ENCODE data around the gene CDY2B.
"Not testable (repeated sequence)": the region's sequence is repeated elsewhere in the genome, so short reads cannot be mapped to it uniquely, and the experiment has no call there.

The CDY2B gene, protein sequence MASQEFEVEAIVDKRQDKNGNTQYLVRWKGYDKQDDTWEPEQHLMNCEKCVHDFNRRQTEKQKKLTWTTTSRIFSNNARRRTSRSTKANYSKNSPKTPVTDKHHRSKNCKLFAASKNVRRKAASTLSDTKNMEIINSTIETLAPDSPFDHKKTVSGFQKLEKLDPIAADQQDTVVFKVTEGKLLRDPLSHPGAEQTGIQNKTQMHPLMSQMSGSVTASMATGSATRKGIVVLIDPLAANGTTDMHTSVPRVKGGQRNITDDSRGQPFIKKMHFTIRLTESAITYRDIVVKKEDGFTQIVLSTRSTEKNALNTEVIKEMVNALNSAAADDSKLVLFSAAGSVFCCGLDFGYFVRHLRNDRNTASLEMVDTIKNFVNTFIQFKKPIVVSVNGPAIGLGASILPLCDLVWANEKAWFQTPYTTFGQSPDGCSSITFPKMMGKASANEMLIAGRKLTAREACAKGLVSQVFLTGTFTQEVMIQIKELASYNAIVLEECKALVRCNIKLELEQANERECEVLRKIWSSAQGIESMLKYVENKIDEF

DNA sequence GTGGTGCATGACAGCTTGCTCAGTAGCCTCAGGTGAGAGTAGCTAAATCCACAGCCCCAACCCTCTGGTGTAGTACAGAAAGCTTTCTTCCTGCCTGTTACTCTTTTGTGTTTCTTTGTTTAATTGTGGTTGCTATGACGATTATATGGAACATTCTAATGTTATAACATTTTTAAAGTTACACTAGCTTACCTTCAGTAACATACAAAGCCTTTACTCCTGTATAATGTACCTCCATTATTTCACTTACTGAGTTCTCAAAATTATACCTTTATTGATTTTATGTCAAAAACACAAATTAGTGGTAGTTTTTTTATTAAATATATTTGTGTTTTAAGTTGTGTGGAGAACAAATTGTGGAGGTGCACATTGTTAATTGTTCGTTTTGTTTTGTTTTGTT, at the start of gene CDY2B:
Gene CDY2B, minus strand, starts transcription at position 101 of the 400 bp plus-strand sequence. CDS start 328 bp downstream, outside the sequence.
- DNase-seq (ENCODE audit: low spot score): not testable (repeated sequence)

DNA sequence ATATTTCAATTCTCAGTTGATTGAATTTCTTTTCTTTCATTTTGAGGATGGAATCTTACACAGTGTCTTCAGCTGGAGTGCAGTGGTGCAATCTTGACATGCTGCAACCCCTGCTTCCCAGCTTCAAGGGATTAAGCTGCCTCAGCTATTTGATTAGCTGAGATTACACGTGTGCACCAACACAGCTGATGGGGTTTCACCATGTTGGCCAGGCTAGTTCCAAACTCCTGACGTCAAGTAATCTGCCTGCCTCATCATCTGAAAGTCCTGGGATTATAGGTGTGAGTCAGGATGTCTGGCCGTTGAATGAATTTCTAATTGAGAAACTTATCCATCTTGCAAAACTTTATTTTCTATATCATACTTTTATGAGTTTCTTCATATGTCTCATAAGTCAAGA, 28.0 kb upstream of the CDY2B start:
- not testable (repeated sequence) for DNase-seq (ENCODE audit: low spot score)

DNA sequence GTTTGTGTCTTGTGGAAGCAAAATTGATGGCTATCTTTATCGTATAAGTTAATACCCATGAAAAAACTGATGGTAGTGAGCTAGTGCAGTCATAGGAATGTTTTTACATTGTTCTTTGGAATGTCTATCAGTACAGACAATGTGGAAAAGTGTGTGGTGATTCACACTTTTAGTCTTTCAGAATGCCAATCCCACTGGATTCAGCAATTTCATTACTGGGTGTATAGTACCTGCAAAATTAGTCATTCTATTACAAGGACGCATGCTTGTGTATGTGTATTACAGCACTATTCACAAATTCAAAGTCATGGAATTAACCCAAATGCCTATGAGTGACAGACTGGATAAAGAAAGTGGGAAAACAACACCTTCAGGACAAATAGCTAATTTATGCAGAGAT, 27.3 kb upstream of the CDY2B start:
- DNase-seq (ENCODE audit: low spot score): not testable (repeated sequence)

DNA sequence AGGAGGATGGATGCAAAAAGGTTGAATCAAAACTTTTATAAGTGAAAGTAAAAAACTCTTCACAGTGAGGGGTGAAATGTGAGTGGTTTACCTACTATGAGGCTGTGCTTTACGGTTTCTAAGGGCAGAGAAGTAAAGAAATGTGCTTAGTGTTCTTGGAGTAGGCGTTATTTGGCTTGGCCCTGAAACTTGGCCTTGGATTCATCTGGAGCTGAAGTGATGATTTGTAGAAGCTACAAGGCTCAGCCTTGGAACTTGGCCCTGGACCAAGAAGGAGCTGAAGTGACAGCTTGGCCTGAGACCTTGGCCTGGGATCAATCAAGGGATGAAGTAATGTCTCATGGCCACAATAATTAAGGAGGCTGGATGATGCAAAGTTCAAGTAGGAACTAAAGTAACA, 1.7 kb upstream of the CDY2B start:
- not testable (repeated sequence) for DNase-seq (ENCODE audit: low spot score)

DNA sequence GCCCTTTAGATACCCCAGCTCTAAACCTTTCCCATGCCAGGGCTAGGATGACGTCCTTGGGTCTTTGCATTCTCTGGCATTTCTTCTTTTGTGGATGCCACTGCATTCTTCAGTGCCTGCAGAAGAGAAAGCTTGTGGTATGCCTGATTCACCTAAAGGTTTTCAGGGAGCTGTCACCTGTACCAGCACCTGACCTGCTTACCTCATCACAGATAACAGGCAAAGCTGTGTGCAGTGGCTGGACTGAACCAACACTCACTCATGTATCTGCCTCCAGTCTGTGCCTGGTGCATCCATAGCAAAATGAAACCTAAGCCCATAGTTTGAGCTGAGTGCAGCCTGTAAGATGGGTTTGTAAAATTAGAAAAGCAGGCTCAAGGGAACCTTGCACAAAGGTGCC, 3.3 kb downstream of the CDY2B start:
- DNase-seq (ENCODE audit: low spot score): not testable (repeated sequence)

DNA sequence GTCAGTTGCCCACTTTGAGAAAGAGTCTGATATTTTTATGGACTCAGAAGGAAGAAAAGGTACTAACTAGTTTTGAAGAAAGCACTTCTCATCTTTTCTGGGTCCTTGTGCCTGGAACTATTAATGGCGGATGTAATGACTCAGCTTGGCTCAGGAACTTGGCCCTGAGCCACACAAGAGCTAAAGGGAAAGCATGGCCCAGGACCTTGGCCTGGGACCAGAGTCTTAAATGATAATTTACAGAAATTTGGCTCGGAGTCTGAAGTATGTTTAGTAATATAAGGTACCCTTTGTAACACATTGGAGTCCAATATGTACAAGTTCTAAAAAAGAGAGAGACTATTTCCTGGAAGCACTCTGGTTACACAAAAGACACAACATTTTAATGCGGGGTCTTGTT, 4.6 kb downstream of the CDY2B start:
- DNase-seq (ENCODE audit: low spot score): not testable (repeated sequence)

DNA sequence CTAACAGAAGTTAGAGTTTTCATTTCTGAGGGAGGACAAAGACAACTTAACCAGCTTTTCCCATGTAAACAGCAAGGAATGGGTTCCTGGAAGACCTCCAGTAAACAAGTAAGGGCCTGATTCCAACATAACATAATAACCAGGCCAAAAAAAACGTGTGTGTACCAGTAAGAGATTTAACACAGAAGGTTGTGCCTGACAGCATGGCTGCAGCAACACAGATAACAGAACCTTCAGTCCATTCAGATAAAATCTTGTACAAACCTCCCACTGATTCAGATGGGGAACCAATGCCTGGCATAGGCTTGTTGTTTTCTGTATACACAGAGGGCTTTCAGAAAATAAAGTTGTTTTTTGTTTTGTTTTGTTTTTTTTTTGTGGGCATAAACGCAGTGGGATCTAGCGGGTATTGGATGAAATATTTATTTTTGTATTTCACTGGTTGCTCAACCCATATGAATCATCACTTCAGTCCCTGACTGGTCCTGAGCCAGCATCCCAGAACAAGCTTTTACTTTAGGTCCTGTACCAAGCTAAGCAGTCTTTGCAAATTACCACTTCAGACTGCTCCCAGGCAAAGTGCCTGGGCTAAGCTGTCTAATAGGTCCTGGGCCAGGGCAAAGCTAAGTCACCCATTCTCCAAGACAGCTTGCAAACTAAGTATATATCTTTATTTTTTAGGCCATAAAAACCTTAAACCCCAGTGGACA, 8.7 kb downstream of the CDY2B start:
- not testable (repeated sequence) for DNase-seq (ENCODE audit: low spot score)

DNA sequence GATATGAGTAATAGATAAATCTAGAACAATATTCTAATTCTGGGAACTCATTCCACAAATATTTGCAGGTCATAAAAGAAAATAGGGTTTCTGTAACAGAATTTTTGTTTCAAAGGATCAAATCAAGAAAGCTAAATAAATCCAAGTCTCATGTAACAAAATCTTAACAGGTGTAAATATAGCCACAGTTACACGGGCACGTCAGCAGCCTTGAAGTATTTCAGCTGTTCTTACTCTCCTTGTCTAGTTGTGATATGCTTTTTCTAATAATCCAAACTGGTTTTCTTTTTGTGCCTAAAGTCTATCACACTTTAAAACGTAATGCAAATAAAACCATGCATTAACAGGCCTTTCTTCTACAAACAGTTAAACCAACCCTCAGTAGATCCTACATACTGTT, 9.3 kb downstream of the CDY2B start:
- DNase-seq (ENCODE audit: low spot score): not testable (repeated sequence)

DNA sequence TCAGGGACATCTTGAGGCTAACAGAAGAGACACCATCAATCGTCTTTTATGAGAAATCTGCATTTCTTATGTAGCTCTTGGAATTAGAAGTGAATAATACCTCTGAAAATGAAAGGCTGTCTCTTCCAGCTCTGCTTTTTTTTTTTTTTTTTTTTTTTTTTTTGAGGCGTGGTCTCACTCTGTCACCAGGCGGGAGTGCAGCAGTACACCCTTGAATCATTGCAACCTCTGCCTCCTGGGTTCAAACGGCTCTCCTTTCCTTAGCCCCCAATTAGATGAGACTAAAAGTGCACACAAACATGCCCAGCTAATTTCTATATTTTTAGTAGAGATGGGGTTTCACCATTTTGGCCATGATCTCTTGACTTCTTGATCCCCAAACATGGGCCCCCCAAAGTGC, 12.2 kb downstream of the CDY2B start:
- DNase-seq (ENCODE audit: low spot score): not testable (repeated sequence)

DNA sequence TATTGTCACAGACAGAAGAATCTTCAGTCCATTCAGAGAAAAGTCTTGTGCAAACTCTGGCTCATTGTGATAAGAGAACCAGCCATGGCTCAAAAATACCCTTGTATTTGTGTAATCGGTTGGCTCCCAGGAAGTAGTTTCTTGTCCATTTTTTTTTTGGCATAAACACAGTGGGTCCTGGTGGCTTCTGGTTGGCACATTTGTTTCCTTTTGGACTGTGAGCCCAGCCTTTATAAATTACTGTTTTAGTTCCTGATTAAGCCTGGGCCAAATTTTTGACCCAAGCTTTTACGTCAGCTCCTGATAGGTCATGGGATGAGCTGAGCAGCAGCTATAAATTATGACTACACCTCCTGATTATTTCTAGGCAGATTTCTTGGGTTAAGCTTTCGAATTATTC, 19.4 kb downstream of the CDY2B start:
- not testable (repeated sequence) for DNase-seq (ENCODE audit: low spot score)

DNA sequence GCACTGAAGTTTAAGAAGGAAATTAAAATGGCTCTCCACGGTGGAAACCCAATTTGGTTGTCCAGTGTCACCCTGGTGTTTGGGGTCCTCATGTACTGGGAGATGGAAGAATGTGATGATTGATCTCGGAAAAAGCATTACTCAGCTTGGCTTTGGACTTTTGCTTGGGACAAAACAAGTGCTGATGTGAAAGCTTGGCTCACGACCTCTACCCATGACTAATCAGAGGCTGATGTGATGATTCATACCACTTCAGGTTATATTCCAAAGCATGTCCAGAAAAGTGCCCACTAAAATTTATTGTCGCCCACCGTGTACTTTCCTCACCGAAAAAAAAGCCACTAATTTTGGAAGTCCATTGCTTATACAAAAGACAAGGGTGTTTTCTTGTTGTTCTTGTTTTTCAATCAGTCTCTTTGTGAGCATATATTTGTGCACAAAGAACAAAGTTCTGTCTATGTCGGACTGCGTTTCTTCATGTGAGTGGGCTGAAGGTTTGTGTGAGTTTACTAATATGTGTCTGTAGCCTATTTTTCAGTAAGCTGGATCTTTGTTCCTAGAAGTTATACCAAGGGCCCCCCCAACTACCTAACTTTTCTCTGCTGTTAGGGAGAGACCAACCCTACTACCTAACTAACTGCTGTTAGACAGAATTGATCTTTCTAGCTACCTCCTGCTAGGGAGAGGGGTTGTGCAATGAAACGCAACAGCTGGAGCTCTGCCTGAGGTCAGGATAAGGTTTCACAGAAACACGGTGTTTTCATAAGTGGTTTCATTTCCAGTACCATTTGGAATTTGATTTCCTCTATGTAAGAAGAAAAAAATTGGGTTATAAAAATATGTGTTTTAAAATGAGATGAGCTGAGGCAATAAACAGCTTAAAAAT, 22.8 kb downstream of the CDY2B start:
- not testable (repeated sequence) for DNase-seq (ENCODE audit: low spot score)

DNA sequence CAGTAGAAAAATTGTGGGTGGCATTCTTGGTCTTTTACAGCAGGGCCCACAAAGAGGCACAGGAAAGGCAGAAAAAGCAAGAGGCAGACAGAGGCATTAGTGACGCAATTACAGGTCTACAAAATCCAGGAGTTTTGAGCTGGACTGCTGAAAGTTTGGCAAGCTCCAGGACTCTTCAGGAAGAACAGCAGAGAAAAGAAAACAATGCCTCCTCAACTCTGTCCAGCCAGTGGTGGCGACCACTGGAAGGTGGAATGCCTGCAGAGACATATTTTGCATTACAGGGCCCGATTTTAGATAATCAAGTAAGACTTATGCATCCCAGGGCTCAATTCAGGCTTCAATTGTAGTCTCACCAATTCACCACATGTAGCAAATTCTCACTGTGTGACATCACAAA, 23.5 kb downstream of the CDY2B start:
- not testable (repeated sequence) for DNase-seq (ENCODE audit: low spot score)

DNA sequence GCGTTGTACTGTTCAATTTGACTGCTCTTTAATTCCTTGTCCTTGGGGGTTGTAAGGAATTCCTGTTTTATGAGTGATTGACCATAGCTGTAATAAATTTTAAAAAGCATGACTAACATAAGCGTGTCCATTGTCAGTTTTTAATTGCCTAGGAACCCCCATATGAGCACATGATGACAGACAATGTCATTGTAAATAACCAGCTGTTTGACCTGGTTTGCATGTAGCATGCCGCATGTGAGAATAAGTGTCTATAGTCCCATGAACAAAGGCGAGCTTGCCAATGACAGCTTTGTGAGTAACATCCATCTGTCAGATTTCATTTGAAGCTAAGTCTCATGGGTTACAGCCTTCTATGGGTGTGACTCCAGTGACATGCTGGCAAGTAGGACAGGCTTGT, 30.9 kb downstream of the CDY2B start:
- not testable (repeated sequence) for DNase-seq (ENCODE audit: low spot score)

DNA sequence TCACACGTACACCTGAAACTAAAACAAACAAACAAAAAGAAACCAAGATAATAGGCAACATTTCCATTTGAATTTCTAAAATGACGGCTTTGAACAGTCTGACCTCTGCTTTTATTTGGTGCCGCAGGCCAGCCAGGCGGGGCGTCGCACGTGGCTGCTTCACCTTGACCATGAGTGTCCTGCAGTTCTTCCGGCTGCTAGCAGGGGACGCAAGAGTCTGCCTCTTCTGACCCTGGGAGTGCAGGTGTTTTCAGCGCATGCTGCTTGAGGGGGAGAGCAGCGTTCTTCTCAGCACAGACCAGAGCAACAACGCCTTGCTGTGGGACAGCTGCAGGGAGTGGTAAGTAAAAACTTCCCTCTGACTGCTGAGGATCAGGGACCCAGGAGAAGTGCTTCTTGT, 47.9 kb downstream of the CDY2B start:
- DNase-seq (ENCODE audit: low spot score): not testable (repeated sequence)
